22Rv1 (cell line): Measurements from ENCODE around the gene CEP104.

Source experiments
- ZFX ChIP-seq: fragments of 450-650 bp; IDR thresholded peaks from 2 replicates; pipeline ENCODE4 v1.6.1; 2017; ENCODE audit warnings: antibody characterized with exemption, borderline replicate concordance
- TF ChIP-seq, protein P1 (sequence below): fragments of 450-650 bp; IDR thresholded peaks from 2 replicates; pipeline ENCODE4 v1.5.1; 2017; ENCODE audit warnings: mild to moderate bottlenecking

DNA sequence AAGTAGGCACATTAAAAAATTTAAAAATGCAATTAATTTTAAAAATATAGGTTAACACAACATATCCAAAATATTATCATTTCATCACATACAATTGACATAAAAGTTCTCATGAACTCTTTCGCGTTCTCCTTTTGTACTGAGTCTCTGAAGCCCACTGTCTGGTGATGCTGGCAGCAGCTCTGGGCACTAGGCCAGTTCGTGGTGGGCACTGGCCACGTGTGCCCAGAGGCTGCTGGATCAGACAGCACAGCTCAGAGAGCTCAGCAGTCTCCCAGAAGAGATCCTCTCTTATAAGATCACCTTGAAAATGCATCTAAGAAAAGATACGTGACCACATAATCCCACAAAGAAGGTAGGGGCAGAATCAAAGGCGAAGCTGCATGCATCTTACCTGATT is 9.9 kb downstream of the CEP104 start:
- TF ChIP-seq, protein P1, sequence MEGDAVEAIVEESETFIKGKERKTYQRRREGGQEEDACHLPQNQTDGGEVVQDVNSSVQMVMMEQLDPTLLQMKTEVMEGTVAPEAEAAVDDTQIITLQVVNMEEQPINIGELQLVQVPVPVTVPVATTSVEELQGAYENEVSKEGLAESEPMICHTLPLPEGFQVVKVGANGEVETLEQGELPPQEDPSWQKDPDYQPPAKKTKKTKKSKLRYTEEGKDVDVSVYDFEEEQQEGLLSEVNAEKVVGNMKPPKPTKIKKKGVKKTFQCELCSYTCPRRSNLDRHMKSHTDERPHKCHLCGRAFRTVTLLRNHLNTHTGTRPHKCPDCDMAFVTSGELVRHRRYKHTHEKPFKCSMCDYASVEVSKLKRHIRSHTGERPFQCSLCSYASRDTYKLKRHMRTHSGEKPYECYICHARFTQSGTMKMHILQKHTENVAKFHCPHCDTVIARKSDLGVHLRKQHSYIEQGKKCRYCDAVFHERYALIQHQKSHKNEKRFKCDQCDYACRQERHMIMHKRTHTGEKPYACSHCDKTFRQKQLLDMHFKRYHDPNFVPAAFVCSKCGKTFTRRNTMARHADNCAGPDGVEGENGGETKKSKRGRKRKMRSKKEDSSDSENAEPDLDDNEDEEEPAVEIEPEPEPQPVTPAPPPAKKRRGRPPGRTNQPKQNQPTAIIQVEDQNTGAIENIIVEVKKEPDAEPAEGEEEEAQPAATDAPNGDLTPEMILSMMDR: no peak
- no peak for TF ChIP-seq ZFX
